IPS DF 4.7 (cell line): ENCODE measurements around the gene KRT9.
"Not testable (repeated sequence)": the region's sequence is repeated elsewhere in the genome, so short reads cannot be mapped to it uniquely, and the experiment has no call there.

Experiments used
- DNase-seq: peaks from one replicate; pipeline ENCODE4 v3.0.0-alpha.2; 2013; ENCODE audit warnings: low spot score; ENCODE audit errors: extremely low read depth

The KRT9 gene, protein sequence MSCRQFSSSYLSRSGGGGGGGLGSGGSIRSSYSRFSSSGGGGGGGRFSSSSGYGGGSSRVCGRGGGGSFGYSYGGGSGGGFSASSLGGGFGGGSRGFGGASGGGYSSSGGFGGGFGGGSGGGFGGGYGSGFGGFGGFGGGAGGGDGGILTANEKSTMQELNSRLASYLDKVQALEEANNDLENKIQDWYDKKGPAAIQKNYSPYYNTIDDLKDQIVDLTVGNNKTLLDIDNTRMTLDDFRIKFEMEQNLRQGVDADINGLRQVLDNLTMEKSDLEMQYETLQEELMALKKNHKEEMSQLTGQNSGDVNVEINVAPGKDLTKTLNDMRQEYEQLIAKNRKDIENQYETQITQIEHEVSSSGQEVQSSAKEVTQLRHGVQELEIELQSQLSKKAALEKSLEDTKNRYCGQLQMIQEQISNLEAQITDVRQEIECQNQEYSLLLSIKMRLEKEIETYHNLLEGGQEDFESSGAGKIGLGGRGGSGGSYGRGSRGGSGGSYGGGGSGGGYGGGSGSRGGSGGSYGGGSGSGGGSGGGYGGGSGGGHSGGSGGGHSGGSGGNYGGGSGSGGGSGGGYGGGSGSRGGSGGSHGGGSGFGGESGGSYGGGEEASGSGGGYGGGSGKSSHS

DNA sequence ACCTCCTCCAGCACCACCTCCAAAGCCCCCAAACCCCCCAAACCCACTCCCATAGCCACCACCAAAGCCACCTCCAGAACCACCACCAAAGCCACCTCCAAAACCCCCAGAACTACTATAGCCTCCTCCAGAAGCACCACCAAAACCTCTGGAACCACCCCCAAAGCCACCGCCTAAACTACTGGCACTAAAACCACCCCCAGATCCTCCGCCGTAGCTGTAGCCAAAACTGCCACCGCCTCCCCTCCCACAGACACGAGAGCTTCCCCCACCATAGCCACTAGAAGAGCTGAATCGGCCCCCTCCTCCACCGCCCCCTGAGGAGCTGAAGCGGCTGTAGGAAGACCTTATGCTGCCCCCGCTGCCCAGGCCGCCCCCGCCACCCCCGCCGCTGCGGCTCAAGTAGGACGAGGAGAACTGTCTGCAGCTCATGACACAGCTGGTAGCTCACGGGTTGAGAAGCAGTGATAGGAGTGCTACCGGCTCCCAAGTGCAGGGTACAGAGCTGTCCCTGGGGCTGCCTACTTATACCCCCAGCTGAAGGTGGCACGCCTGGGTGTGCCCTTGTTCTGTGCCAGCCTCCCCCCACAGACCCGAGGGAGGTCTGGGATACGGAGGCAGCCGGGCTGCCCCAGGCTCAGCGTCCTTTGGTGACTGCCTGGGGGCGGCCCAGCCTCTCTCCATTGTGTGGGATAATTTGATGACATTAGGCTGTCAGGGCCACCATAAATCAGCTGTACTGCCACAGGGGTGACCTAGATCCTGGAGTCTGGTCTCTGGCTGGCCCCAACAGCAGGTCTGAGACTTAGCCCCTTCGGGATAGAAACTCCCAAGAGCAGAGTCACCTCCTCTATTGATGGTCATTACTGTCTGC is at the start of gene KRT9:
TSS of gene KRT9 (minus strand) at position 499 of the 874 bp plus-strand sequence. CDS start at position 432, 67 bp downstream.
- no peak for DNase-seq

DNA sequence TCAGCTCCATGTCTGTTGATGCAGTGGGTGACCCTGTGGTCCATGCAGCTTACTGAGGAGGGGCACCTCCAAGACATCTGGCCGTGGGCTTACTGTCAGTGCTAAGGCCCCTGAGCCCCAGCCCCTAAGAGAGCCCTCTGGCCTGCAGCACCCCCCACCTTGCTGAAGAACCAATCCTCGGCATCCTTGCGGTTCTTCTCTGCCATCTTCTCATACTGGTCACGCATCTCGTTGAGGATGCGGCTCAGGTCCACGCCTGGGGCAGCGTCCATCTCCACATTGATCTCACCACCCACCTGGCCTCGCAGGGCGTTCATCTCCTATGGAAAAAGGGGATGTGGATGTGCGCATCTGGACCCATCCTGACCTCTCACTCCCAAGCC is 49.6 kb upstream of the KRT9 start:
- not testable (repeated sequence) for DNase-seq

DNA sequence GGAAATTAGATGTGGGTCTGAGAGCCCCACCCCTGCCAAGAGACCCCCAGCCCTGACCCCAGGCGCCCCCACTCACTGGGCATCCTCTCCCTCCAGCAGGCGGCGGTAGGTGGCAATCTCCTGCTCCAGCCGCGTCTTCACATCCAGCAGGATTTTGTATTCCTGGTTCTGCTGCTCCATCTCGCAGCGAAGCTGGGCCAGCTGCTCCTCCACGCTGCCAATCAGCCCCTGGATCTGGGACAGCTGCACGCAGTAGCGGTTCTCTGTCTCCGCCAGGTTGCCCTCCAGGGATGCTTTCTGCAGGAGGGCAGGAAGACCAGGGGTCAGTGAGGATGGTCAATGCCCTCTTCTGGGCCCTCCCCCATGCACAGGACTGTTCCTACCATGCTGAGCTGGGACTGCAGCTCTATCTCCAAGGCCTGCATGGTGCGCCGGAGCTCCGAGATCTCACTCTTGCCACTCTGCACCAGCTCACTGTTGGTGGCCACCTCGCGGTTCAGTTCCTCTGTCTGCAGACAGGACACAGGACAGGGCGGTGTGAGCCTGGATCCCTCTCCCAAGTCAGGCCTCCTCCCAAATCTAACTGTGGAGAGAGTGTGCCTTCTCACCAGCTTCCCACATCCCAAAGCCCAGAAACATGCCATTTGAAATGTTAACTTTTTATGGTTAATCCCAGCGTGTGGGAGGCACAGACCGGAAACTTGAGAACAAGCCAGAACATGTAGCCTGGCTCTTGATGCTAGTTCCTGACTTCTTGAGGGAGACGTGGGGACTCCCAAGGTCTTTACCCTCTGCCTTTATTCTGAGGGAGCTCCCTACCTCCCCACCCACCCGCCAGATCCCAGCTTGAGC is 49.0 kb upstream of the KRT9 start:
- no peak for DNase-seq

DNA sequence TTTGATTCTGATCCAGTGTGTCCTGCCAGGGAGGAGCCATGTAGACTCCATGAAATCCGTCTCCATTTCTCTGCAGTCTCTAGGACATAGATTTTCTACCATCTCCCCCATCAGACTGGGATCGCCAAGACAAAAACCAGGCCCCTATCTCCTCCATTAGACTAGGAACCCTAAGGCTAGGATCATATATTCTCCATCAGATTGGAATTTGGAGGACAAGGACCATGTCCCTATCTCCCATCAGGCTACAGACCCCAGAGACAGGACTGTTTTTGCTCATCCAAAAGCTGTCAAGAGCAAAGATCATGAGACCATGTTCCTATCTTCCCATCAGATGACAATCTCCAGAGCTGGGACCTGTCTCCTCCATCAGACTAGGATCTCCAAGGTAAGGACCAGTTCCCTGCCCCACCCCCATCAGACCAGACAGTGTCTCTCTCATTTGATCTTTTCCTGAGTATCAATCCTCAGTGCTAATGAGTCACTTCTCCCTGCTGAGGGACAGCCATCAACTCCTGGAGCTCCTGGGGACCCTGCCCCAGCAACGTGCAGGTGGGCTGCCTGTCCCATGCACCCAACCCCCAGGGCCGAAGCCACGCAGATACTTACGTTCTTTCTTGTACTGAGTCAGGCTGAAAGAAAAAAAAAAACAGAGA is 48.2 kb upstream of the KRT9 start:
- DNase-seq = not testable (repeated sequence)

DNA sequence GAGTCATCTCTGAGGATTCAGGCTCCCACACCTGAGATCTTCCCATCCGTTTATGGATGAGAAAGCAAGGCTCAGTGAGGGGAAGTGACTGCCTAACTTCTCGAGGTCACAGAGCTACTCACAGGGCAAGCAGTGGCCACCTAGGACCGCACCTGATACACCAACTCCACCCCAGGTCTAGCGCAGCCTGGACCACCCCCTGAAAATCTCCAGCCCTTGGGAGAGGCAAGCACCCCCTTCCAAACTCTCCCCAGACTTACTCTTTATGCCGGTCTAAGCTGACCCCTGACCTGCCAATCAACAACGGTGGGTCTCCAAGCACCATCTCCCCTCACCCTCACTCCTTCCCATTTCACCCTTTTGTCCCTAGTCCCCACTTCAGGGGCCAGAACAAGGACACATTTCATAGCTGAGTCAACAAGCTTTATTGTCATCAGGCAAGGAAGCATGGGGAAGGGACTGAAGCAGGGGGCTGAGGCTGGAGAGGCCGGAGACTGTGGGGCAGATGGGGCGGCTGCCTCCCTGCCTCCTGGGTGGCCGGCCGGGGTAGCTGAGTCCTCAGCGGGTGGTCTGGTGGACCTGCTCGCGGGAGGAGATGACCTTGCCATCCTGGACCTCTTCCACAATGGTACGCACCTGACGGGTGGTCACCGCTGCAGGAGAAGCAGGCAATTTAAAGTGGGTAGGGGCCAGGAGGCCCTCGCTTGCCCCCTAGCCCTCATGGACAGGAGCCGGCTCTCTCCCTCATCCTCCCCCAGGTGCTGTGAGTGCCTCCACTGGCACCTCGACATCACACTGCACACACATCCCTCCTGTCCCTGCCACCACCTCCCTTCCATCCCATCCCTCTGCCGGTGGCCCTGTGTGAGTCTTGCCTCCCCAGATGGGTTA is 47.4 kb upstream of the KRT9 start:
- DNase-seq = no peak

DNA sequence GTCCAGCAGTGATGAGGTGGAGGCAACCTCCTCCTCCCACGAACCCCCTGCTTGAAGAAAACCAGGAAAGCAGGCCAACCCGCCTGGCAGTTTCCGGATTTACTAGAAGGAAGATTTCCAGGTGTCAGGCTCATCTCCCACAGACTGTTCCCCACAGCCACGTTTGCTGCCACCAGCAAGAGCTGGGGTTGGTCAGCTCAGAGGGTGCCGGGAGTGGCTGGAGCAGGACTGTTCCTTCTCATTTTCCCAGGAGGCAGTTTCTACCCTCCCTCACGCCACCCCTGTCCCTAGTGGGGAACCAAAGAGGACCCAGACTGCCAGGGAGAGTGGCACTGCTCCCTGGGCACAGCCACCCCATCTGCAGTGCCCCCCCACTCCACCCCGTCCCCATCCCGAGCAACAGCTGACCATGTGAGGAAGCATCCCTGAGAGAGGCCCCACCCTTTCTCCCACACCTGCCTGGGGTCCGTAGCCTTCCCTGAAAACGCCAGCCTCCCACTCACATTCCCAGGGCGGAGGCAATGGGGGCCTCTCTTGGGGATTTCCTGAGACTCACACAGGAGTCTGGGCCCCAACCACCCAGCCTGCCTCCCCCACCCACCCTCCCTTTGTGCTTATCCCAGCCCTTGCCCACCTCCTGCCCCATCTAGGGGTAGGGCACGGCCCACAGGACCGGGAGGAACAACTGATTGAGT is 46.6 kb upstream of the KRT9 start:
- DNase-seq = no peak

DNA sequence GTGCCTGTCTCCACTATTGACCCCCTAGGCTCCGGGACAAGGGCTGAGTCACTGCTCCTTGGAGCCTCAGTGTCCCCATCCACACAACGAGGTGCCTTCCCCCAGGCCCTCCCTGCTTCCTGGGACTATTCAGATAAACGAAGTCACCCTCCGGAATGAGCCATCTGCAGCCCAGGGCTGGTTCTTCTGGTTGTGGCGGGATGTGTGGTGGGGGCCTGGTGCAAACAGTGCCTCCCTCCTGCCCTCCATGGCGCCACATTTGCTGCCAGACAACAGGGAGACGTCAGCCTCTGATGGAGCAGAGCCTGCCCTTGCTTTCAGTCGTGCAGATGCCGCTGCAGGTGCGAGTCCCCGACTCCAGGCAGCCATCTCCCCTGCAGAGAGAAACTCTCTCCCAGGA is 45.8 kb upstream of the KRT9 start:
- no peak for DNase-seq

DNA sequence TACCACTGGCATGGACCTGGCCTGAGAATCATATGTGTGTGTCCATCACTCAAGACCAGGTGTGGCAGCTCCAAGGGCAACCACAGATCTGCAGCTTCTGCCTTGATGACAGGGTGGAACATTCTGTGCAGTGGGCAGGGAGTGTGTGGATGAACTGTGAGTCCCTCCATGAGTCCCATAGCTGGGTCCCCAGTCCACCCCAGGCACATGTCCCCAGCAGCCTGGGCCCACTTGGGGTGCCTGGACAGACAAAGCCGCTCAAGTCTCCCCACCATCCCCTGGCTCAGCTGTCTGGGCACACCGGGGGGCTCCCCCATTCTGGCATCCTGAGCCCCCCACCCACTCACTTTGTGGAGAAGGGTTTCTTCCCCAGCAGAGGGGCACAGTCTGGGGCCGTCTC is 45.3 kb upstream of the KRT9 start:
- no peak for DNase-seq

DNA sequence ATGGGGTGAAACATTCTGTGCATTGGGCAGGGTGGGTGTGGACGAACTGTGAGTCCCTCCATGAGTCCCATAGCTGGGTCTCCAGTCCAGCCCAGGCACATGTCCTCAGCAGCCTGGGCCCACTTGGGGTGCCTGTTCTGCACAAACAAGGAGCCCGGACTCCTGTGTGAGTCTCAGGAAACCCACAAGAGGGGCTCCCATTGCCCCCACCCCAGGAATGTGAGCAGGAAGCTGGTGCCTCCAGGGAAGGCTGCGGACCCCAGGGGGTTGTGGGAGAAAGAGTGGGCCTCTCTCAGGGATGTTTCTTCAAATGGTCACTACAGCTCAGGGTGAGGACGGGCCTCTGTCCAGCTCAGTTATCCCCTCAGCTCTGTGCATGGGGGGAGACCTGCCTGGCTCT is 44.6 kb upstream of the KRT9 start:
- DNase-seq = not testable (repeated sequence)

DNA sequence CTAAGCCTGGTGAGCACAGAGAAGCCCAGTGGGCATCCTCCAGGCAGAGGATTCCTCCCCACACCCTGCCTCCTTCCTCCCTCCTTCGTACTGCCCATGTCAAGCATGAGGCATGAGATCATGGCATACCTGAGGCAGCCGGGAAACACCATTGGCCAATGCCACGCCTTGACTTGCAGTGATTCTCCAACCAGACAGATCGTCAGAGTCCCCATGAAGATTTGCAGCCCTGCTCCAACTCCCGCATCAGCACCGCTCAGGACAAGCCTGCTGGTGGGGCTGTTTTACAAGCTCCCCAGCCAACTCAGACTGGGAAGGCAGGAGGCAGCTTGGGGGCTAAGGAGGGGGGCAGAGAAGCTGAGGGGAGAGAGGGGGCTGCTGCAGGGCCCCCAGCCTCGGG is 43.6 kb upstream of the KRT9 start:
- DNase-seq = no peak

DNA sequence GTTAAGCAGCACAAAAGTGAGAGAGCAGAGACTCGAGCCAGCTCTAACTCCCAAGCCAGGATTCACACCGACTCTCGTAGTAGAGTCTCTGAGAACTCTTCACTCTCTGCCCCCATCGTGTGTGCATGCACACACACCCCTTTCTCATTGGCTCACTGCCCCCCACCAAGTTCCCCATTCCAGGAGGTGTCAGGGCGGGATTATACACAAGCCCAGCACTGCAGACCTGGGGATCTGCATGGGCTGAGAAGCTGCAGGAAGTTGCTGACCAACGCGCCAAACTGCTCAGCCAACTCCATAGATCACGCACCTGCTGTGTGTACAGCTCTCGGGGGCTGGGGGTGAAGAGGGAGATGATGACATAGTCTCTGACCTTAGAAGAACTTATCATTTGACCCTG is 42.9 kb upstream of the KRT9 start:
- not testable (repeated sequence) for DNase-seq

DNA sequence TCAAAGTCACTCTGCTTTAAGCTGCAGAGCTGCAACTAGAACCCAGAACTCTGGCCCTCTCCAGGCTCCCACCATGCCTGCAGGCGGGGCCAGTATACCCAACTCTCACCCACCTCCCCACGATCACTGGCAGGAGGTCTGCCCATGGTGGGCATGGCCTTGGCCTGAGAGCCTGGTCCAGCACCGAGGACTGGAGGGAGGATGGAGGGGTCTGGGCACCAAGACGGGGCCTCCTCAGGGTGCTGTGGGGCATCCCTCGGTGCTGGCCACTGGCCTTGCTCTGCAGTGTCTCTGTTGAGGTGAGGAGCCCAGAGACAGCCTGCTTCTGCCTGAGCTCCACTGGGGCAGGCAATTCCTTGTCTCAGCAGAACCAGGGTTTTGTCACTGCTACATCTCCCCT is 42.2 kb upstream of the KRT9 start:
- DNase-seq = no peak

DNA sequence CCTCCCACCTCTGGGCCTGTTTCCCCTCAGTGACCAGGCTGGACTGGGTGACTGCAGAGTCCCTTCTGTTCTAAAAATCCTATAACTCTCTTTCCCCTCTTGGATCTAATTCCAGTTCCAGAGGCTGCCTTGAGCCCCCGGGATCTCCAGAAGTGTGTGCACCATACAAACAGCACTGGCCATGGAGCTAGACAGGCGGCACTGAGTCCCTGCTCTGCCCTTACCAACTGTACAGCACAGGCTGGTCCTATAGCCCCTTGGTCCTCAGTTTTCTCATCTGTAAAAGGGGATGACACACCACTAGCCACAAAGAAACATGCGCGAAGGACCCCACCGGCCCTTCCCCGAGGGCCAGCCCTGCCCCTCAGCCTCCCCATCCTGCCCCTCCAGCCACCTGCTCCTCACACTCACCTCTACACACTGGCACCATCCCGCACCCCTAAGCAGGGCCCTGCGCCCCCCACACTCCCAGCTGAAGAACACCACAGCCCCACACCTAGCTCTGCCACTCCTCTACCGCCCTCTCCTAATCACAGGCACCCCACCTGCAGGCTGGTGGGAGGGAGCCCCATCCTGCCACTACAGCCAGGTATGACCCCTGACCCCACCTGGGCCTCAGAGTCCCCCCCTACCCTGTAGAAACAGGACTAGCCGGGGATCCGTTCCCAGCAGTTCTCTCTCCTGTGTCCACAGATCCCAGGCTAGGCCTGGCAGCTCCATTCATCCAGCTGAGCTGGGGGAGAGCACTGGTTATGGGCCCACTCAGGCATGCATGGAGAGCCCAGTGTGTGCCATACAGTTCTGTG is 41.6 kb upstream of the KRT9 start:
- no peak for DNase-seq

DNA sequence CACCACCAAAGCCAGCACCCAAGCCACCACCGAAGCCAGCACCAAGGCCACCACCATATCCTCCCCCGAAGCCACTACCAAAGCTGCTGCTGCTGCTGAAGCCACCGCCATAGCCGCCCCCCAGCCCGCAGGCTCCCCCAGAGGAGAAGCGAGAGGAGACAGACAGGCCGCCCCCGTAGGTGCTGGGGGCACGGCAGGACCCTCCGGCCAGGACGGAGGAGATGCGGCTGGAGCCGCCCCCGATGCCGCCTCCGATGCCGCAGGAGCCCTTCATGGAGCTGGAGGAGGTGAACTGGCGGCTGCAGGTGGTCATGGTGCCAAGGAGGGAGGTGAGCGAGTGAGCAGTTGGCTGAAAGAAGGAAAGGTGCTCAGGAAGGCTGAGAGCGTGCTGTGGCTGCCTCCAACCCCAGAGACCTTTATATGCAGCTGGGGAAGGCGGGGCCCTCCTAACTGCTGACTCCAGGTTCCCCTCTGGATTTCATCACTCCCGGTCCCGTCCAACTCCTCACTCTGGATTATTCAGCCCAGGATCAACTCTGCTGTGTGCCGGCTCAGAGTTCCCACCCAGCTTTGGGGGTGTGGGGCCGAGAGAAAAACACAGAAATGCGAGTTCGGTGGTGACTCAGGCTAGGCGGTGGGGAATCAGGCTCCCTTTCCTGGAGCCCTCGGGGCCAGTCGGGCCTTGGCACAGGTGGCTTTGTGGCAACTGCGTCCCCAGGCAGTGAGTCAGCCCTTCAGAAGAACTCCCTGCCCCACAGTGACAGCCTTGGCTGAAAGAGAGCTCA is 40.7 kb upstream of the KRT9 start, which contains the start of gene KRT16:
TSS of gene KRT16 (minus strand) at position 392 of the 785 bp plus-strand sequence. CDS start at position 313, 79 bp downstream.
- not testable (repeated sequence) for DNase-seq

DNA sequence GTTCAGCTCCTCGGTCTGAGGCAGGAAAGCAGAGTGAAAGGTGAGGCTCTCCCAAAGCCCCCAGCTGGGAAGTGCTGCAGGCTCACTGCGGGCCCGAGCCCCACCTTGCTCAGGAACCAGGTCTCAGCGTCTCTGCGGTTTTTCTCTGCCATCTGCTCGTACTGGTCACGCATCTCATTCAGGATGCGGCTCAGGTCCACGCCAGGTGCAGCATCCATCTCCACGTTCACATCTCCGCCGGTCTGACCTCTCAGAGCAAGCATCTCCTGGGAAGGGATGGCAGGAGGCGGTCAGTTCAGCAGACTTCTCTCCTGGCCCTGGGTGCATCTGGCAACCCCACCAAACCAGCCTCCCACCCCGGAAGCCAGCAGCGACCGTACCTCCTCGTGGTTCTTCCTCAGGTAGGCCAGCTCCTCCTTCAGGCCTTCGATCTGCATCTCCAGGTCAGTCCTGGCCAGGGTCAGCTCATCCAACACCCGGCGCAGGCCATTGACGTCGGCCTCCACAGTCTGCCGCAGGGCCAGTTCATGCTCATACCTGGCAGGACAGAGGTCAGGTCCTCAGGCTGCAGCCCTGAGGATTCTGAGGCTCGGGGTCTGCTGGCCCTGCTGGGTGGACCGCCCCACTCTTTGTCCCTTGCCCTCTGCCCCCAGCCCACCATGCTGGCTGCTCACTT is 39.2 kb upstream of the KRT9 start:
- DNase-seq = no peak

DNA sequence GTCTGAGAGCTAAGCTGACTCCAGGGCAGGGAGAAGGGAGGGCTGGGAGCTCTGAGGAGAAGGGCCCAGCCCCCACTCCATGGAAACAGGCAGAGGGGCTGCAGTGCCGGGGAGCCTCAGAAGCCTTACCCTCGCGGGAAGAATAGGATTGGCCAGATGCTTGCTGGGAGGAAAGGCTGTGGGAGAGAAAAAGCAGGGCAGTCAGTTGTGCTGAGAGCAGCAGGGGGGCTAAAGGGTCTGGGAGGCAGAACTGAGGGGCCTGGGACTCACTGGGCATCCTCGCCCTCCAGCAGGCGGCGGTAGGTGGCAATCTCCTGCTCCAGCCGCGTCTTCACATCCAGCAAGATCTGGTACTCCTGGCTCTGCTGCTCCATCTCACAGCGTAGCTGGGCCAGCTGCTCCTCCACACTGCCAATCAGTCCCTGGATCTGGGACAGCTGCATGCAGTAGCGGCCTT is 38.2 kb upstream of the KRT9 start:
- DNase-seq = not testable (repeated sequence)
